Renal cortical epithelial cell (primary cell): ENCODE measurements around the gene FOXK2. TPM values are rescaled to one million over a fixed set of nuclear protein-coding genes. Genes with fewer than 3 reads are reported as not detected.
"Not testable (repeated sequence)": the region's sequence is repeated elsewhere in the genome, so short reads cannot be mapped to it uniquely, and the experiment has no call there.

Experiments used
- DNase-seq: peaks from one replicate; pipeline ENCODE4 v3.0.0-alpha.2; 2011; ENCODE audit warnings: low read depth
- total RNA-seq: library from RNA; depleted of rRNA; stranded (reverse); fragments of >200 nt; gene quantifications from 2 replicates; pipeline ENCODE4 v1.2.3, GENCODE V29; 2014

Gene FOXK2
- total RNA-seq, 1 donor from 2014 or later: 35.5 TPM

DNA sequence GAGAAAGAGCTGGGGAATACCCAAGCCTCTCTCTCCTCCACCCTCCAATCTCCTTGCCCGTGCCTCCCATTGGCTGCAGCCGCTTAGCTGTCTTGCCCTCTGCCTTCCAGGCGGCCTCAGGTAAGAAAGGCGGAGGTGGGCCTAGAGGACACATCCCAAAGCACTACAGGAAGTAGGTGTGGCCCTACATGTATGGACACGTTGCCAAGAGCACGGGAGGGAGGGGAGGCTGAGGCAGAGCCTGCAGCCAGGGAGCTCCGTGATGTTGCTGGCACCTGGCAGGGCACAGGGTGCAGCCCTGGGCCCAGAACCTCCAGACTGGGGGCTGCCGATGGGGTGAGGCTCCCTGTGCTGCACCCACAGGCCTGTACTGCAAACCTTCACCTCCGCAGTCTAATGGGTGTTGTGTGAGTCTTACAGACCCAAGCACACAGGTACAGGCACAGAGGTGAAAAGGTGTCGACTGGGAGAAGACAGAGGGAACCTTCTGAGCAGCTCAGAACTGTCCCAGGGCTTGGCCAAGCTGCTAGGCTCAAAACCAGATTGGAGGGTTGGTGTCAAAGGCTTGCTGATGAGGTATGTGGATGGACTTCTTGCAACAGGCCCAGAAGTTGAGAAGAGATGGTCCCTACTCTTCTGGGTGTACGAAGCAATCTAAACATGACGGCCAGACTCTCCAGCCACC, 23.5 kb upstream of the FOXK2 start:
- no peak for DNase-seq

DNA sequence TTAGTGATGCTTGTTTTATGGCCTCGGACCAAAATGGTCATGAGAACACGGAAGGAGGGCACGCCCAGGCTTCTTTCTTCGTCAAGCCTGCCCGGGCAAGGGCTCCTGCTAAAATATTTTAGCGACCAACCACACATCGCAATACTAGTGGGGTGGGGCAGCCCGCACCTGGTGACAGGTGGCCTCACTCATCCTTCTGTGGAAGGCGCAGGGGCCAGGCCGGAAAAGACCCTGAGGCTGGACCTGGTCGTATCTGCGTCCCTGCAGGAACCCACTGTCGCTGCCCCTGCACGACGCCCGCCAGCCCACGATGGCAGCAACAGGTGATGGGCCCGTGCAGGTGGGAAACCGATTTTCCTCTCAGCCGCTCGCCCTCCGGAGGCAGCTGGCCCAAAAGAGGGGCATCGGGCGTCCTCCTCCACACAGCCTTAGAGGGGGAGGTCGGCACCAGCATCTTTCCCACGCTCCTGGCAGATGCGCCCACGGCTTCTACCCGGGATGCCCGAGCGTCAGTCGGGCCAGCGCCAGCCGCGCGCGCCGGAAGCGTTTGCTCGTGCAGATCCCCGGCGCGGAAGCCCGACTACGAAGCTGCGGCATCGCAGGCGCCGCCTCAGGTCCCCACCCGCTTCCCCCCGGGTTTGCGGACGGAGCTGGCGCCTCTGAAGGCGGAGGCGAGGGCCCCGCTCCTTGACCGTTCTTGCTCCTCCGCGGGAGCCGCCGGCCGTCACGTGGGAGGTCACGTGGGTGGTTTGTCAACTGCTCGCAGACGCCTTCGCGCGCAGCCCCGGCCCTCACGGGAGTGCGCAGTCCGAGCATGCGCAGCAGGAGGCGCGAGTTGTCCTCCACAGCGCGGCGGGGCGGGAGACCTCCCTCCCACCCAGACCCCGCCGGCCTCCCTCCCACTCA, 22.8 kb upstream of the FOXK2 start:
- DNase-seq: peak; percentile 75

DNA sequence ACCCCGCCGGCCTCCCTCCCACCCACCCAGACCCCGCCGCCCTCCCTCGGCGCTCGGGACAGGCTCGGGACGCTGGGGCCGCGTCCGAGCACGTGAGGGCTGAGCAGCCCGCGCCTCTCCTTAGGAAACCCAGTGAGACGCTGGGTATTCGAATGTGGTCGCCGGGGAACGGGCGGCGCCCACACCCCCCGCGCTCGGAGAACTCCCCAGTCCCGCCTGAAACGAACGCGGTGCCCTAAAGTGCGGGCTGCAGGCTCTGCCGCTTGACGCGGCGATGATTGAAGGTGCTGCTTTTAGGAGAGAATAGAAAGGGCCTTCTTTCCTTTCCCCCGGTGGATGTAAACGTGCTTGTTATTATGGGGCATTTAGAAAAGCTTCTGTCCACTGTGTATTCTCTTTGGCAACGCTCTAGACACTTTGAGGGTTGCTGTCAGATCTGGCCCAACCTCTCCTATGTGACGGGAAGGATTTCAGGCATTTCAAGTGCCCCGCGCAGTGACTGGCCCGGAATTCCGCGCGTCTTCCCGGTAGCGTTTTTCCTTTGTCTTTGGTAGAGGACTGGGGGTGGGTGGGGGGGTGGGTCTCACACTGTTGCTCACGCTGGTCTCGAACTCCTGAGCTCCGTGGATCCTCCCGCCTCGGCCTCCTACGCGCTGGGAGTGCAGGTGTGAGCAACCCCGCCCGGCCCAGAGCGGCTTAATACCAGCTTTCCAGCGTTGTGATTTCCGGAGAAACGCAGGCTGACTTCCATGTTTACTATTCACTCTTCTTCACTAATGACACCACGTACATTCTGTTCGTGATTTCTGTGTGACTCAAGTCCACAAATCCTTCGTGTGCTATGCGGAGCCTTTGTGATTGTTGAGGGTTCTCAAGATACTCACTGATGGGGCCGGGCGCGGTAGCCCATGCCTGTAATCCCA, 21.8 kb upstream of the FOXK2 start:
- DNase-seq: peak; percentile 59

DNA sequence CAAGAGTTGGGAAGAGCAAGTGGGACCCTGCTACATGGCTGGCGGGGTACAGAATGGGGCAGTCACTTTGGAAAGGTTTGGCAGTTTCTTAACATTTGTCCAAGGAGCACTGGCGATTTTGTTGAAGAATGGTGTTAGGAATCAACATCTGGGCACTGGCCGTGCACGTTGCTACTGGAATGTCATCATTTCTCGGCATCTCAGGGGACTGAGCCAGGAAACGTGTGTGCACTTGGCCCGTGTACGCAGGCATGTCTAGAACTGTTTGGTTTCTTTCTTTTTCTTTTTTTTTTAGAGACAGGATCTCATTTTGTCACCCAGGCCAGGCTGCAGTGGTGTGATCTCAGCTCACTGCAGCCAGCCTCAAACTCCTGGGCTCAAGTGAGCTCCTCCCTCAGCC, 17.3 kb upstream of the FOXK2 start:
- no peak for DNase-seq

DNA sequence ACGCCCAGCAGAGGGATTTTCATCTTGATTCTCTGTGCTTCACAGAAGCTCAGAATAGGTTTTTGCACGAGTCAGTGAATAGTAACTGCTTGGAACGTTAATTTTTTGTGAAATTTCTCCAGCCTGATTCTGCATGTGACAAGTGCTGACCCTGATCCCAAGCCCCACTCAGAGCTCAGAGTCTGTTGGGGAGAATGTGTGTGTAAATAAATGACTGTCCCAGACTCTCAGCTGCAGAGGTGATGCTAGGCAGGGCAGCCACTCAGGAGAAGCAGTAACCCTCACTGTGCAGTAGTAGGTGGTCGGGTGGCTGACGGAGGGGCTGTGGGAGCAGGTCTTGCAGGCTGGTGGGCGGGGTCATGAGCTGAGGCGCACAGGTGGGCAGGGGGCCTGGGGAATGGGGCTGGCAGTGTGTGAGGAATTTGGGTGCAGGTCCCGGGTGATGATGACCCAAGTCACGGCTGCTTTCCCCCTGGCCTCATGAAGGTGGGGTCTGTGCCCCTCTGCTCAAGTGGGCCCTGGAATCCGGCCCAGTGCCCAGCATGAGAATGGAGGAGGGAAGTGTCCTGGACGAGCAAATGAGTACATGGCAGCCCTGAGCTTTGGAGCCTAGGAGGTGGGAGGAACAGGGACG, 16.3 kb upstream of the FOXK2 start:
- DNase-seq: no peak

DNA sequence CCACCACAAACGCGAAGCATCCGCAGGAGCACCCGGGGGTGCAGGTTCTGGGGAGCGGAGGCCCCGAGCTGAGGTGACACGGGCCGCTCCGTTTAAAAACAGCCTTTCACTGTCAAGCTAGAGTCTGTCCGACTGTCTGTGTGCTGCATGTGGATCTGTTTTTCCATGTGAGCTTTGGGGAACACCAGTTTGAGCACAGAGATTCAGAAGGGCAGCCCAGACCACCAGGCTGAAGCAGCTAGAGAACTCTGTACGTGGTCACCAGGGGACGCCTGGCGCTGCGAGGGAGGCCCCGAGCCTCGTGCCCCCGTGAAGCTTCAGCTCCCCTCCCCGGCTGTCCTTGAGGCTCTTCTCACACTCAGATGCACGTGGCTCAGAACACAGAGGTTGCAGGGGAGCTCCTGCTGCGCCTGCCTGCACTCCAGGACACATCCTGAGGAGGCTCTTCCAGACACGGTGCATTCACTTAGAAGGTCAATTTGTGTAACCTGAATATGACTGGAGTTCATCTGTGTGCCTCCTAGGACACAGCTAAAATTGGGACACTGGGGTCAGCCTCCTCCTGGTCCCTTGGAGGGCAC, 15.7 kb upstream of the FOXK2 start:
- DNase-seq: no peak

DNA sequence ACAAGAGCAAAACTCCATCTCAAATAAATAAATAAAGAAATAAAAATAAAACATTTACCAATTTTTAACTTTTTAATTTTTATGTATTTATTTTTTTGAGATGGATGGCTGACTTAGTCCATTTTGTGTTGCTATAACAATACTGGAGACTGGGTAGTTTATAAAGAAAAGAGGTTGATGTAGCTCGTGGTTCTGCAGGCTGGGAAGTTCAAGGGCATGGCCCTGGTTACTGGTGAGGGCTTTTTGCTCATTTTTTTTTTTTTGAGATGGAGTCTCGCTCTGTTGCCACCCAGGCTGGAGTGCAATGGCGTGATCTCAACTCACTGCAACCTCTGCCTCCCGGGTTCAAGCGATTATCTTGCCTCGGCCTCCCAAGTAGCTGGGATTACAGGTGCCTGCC, 14.2 kb upstream of the FOXK2 start:
- DNase-seq: no peak

DNA sequence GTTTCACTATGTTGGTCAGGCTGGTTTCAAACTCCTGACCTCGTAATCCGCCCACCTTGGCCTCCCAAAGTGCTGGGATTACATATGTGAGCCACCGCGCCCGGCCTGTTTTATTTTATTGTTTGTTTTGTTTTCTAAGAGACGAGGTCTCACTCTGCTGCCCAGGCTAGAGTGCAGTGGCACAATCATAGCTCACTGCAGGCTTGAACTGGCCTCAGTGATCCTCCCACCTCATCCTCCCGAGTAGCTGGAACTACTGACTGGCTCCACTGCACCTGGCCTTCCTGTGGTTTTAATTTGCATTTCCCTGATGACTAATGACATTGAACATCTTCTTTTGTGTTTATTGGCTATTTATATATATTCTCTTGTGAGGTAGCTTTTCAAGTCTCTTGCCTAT, 13.1 kb upstream of the FOXK2 start:
- peak; percentile 71 for DNase-seq

DNA sequence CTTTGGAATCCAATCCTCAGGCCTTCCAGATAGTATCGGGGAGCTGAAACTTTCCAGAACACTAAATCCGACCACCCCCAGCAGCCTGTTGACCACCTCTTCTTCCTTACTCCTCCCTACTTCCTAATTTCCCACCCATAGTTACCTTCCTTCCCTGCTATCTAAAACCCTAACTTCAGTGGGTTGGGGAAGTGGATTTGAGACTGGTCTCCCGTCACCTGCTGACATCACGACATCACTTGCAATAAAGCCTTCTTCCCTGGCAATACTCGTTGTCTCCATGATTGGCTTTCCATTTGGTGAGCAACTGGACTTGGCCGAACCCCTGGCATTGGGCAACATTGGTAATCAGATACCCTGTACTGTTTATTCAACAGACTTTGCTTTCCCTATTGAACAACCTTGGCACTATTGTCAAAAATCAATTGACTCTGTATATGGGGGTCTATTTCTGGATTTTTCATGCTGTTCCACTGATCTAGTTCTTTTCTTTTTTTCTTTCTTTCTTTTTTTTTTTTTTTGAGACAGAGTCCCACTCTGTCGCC, 11.8 kb upstream of the FOXK2 start:
- no peak for DNase-seq

DNA sequence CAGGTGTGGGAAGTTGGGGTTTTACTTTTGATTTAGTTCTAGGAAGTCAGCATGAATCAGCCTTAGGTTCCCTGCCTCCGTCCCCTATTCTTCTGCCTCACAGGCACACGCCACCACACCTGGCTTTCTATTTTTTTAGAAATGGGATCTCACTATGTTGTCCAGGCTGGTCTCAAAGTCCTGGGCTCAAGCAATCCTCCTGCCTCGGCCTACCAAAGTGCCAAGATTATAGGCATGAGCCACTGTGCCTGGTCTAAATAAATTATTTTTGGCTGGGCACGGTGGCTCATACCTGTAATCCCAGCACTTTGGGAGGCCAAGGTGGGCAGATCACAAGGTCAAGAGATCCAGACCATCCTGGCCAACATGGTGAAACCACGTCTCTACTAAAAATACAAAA, 7.9 kb upstream of the FOXK2 start:
- not testable (repeated sequence) for DNase-seq

DNA sequence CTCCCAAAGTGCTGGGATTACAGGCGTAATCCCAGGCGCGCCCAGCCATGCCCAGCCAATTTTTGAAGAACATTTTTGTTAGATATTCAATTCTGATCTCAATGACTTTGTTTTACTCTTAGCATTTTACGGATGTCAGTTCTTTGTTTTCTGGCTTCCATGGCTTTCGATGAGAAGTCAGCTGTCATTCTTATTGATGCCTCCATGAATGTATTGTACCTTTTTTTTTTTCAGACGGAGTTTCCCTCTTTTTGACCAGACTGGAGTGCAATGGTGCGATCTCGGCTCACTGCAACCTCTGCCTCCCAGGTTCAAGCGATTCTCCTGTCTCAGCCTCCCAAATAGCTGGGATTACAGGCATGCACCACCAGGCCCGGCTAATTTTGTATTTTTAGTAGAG, 5.7 kb upstream of the FOXK2 start:
- DNase-seq: not testable (repeated sequence)

DNA sequence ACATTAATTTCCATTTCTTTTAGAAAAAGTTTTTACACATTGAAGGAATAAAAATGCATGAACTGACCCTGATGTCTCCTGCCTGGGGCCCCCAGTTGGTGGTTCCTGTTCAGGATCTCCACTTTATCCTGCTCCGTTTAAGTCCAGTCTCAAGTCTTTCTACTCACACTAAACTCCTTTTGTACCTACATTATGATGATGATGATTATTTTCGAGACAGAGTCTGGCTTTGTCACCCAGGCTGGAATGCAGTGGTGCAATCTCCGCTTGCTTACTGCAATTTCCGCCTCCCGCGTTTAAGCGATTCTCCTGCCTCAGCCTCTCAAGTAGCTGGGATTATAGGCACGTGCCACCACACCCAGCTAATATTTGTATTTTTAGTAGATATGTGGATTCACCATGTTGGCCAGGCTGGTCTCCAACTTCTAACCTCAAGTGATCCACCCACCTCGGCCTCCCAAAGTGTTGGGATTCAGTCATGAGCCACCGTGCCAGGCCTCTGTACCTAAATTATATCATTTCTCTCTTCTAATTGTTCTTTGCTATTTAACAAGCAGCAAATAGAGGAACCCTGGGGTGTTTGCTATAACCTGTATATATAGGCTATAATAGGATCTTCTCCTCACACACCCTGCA, 2.2 kb upstream of the FOXK2 start:
- no peak for DNase-seq

DNA sequence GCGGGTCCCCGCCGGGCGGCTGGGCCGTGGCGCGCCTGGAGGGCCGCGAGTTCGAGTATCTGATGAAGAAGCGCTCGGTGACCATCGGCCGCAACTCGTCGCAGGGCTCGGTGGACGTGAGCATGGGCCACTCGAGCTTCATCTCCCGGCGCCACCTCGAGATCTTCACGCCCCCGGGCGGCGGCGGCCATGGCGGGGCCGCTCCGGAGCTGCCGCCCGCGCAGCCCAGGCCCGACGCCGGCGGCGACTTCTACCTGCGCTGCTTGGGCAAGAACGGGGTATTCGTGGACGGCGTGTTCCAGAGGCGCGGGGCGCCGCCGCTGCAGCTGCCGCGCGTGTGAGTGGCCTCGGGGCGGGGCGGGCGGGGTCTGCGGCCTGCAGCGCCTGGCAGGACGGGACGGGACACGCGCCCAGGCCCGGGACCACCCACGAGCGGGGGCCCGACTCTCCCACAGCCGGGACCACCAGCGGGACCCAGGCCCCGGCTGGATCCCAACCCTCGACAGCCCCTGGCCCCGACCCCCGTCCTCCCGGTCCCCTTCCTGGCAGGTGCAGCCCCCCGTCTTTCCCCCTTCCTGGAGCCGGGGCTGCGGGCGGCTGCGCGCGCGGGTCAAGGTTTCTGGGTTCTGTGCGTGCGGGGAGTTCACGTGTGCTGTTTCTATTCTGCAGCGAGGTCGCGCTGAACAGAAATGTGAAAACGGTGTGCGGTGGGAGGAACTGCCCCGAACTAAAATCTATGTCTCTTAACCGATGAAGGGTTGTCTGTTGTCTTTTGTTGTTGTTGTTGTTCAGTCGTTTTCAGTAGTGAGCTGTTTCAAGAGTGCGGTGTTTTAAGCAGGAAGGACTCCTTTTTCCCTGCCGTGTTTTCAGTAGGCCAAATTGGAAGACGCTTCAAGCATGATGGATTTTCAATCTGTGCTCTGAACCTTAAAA, 705 bp downstream of the FOXK2 start:
- peak; percentile 30 for DNase-seq

DNA sequence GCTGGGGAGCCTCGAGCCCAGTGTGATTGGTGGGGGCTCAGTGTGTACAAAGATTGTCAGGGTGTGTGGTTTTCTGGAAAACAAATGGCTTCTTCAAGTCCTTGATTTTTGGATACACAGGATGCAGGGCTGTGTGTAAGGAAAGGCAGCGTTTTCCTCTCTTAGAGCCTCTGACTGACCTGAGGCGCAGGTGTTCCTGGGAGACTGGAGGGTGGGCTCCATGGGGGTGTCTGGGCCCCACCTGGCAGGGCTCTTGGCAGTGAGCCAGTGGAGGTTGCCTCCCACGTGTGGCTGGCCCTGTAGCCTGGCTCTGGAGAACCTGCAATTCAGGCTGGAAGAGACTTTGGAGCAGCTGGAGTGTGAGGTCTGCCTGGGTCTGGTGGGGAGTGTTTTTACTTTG, 5.0 kb downstream of the FOXK2 start:
- no peak for DNase-seq

DNA sequence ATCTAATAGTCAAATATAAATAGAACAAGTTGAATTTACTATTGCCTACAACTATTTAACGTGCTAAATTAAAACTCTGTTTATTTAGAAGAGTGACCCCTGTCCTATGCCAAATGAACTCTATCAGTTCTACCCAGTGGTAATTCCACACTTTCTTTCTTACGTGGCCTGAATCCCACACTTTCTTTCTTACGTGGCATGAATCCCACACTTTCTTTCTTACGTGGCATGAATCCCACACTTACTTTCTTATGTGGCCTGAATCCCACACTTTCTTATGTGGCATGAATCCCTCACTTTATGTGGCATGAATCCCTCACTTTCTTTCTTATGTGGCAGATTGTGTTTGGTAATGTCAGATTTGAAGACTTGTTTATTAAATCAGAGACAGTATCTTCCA, 6.2 kb downstream of the FOXK2 start:
- no peak for DNase-seq

DNA sequence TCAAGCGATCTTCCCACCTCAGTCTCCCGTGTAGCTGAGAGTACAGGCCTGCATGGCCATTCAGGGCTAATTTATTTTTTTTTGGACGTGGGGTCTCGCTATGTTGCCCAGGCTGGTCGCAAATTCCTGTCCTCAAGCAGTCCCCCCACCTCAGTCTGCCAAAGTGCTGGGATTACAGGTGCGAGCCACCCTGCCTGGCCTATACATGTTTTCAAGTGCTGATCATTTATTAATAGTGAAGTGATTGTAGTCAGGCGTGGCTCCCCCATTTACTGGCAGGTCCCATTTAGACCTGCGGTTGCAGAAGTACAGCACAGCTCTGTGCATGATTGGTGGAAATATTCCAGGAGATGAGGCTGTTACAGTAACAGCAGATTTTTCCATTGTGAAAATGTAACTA, 8.4 kb downstream of the FOXK2 start:
- no peak for DNase-seq

DNA sequence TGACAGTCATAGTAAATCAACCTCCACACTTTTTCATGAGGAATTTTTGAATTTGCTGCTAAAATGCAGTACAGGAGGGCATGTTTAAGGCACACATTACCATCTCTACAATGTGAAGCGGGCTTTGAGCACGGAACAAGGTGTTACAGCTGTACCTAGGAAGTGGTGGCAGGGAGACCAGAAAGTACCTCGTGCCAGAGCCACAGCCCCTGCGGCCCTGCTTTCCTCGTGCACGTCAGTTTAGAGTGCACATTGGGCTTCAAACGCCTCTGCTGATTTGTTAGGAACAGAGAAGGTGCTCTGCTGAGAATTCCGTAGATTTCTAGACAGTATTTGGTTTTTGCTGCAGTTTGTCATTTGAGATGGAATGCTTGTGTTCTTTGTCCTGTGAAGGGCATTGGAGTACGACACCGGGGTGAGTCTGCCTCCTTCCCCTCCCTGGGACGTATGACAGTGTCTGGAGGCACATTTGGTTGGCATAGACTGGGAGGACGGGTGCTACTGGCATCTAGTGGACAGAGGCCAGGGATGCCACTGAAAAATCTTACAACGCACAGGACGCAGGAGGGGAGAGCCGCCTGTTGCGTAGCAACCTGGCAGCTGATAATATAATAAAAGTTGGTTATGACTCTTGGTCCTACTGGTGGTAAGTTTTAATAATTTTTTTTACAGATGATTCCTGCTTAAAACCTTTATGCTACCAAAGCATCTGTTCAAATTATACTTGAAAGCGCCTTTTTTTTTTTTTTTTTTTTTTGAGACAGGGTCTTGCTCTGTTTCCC, 9.1 kb downstream of the FOXK2 start:
- DNase-seq: peak; percentile 67

DNA sequence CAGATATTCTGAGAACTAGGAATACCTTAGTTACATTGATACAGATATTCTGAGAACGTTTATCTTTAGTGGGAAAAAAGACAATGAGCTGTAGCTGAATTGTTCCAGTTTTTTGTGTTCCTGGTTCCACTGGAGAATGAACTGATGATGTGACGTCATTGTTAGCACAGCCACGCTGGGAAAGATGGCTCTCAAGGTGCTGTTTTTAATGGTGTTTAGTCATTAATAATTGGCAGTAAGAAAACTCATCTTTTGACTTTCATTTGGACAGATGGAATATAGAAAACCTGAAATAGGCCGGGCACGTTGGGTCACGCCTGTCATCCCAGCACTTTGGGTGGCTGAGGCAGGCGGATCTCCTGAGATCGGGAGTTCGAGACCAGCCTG, 10.4 kb downstream of the FOXK2 start:
- no peak for DNase-seq

DNA sequence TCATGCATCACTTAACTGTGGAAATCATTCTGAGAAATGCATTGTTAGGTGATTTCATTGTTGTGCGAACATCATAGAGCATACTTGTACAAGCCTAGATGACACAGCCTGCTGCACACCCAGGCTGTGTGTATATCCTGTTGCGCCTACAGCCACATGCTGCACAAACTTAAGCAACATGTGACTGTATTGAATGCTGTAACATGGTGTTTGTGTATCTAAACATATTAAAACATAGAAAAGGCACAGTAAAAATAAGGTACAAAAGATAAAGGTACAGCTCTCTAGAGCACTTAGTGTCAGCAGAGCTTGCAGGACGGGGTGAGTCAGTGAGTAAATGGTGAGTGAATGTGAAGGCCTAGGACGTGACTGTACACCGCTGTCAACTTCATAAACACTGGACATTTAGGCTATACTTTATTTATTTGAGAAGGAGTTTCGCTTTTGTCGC, 11.9 kb downstream of the FOXK2 start:
- peak; percentile 79 for DNase-seq
